GM23338 (cell line): ENCODE measurements around the gene HIBADH. TPM values are rescaled to one million over a fixed set of nuclear protein-coding genes. Genes with fewer than 3 reads are reported as not detected.

Experiments used
- ATAC-seq: fragments of 200-7000 bp; cut with Tn5 transposase; 3 replicates; pipeline ENCODE4 v1.9.1; 2020
- DNase-seq: peaks from one replicate; pipeline ENCODE4 v3.0.0-alpha.2; 2015; ENCODE audit warnings: low spot score
- H2AFZ ChIP-seq: fragments of 200-600 bp; sonication (generic); 2 replicates; pipeline ENCODE4 v1.8.0; 2016; ENCODE audit warnings: antibody characterized with exemption, mild to moderate bottlenecking, moderate library complexity
- H3F3A ChIP-seq: fragments of 200-600 bp; sonication (generic); replicated peaks from 2 replicates; pipeline ENCODE4 v1.8.0; 2017; ENCODE audit warnings: antibody characterized with exemption, mixed run types, low read depth
- H3K27ac ChIP-seq: fragments of 200-600 bp; sonication (generic); 2 replicates; pipeline ENCODE4 v1.6.1; 2016; ENCODE audit warnings: low read depth
- H3K27me3 ChIP-seq: fragments of 200-600 bp; sonication (generic); 2 replicates; pipeline ENCODE4 v1.8.0; 2016; ENCODE audit warnings: mild to moderate bottlenecking, mixed run types, moderate library complexity; ENCODE audit not compliant: insufficient read depth
- H3K36me3 ChIP-seq: fragments of 200-600 bp; sonication (generic); 2 replicates; pipeline ENCODE4 v1.8.0; 2016; ENCODE audit warnings: mild to moderate bottlenecking; ENCODE audit not compliant: insufficient read depth
- H3K4me1 ChIP-seq: fragments of 200-600 bp; sonication (generic); 2 replicates; pipeline ENCODE4 v1.8.0; 2016; ENCODE audit warnings: mild to moderate bottlenecking, moderate library complexity; ENCODE audit not compliant: insufficient read depth
- H3K4me2 ChIP-seq: fragments of 200-600 bp; sonication (generic); 2 replicates; pipeline ENCODE4 v1.7.1; 2017; ENCODE audit warnings: mixed run types
- H3K4me3 ChIP-seq: fragments of 200-600 bp; sonication (generic); 2 replicates; pipeline ENCODE4 v1.6.1; 2016; ENCODE audit warnings: mixed run types
- H3K79me2 ChIP-seq: fragments of 200-600 bp; sonication (generic); replicated peaks from 2 replicates; pipeline ENCODE4 v1.8.0; 2017; ENCODE audit warnings: mild to moderate bottlenecking; ENCODE audit not compliant: insufficient read depth
- H3K9me2 ChIP-seq: fragments of 200-600 bp; sonication (generic); 2 replicates; pipeline ENCODE4 v1.8.0; 2017; ENCODE audit not compliant: insufficient read depth
- H4K20me1 ChIP-seq: fragments of 200-600 bp; sonication (generic); replicated peaks from 2 replicates; pipeline ENCODE4 v1.8.0; 2017; ENCODE audit warnings: mild to moderate bottlenecking; ENCODE audit not compliant: insufficient read depth
- H3K27ac Mint-ChIP-seq: 2 replicates; pipeline ENCODE4 v1.8.0; 2020; ENCODE audit warnings: inconsistent platforms, mild to moderate bottlenecking, moderate library complexity, mixed read lengths
- H3K27me3 Mint-ChIP-seq: 3 replicates; pipeline ENCODE4 v1.8.0; 2022; ENCODE audit warnings: low read depth, mild to moderate bottlenecking, moderate library complexity, mixed read lengths, inconsistent platforms; ENCODE audit not compliant: insufficient read depth, poor library complexity
- H3K36me3 Mint-ChIP-seq: 3 replicates; pipeline ENCODE4 v1.8.0; 2021; ENCODE audit warnings: low read depth, mild to moderate bottlenecking, inconsistent platforms, moderate library complexity, mixed read lengths
- H3K4me1 Mint-ChIP-seq: 3 replicates; pipeline ENCODE4 v1.8.0; 2020; ENCODE audit warnings: mild to moderate bottlenecking, inconsistent platforms, mixed read lengths
- H3K4me3 Mint-ChIP-seq: 3 replicates; pipeline ENCODE4 v1.8.0; 2021; ENCODE audit warnings: moderate library complexity, mild to moderate bottlenecking, inconsistent platforms, mixed read lengths
- H3K9me3 Mint-ChIP-seq: 3 replicates; pipeline ENCODE4 v1.8.0; 2020; ENCODE audit warnings: moderate library complexity, mild to moderate bottlenecking, inconsistent platforms, mixed read lengths
- CREB1 ChIP-seq: fragments of 250-450 bp; sonication (Bioruptor Pico); IDR thresholded peaks from 2 replicates; pipeline ENCODE4 v1.5.0; 2020; ENCODE audit warnings: low read depth, mild to moderate bottlenecking, moderate library complexity
- EZH2 ChIP-seq: fragments of 200-600 bp; sonication (generic); IDR thresholded peaks from one replicate; pipeline ENCODE4 v1.8.0; 2017; ENCODE audit warnings: antibody characterized with exemption, mild to moderate bottlenecking, low read depth; ENCODE audit not compliant: unreplicated experiment
- POLR2AphosphoS5 ChIP-seq: IDR thresholded peaks from 2 replicates; pipeline ENCODE4 v1.6.1; 2016; ENCODE audit warnings: antibody characterized with exemption, low read depth
- ZNF114 ChIP-seq: fragments of 250-450 bp; sonication (Bioruptor Pico); IDR thresholded peaks from 2 replicates; pipeline ENCODE4 v1.5.0; 2020; ENCODE audit warnings: mild to moderate bottlenecking, moderate library complexity
- polyA plus RNA-seq: library from polyadenylated mRNA; unstranded; fragments of >200 nt; fragmentation: Nextera tagmentation; extraction: Ambion mirVana; gene quantifications from 2 replicates; pipeline ENCODE4 v1.2.1, GENCODE V29; 2016
- total RNA-seq: library from RNA; depleted of rRNA; stranded (reverse); fragments of >200 nt; shearing (Covaris generic); gene quantifications from 2 replicates; pipeline ENCODE4 v1.2.3, GENCODE V29; 2014
- TF ChIP-seq, protein P1 (sequence below): fragments of 250-450 bp; sonication (Bioruptor Pico); IDR thresholded peaks from 2 replicates; pipeline ENCODE4 v1.5.0; 2020; ENCODE audit warnings: mild to moderate bottlenecking, moderate library complexity
- TF ChIP-seq, protein P2 (sequence below): IDR thresholded peaks from 2 replicates; pipeline ENCODE4 v1.6.1; 2016; ENCODE audit warnings: antibody characterized with exemption

Gene HIBADH
- total and polyA plus RNA-seq, 2 experiments from 2014 or later = 31.3 to 57.0 TPM

DNA sequence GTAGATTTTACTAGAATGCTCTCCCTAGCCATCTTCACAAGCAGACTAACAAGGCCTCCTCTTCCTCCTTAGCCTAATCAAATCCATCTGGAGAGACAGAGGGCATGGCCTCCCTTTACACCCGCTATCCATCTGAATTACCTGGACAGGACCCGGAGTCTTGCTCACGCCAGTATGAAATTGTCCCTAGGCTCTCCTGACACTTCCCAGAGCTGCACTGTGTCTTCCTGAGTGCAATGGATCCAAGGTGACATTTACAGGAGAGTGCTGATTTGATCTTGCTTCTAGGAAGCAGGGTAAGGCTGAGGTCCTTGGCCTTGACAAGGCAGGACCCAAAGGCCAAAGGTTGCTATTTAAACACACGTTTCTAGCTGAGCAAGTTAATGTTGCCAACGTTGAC is 147.8 kb downstream of the HIBADH start (continued):
- TF ChIP-seq, protein P1, sequence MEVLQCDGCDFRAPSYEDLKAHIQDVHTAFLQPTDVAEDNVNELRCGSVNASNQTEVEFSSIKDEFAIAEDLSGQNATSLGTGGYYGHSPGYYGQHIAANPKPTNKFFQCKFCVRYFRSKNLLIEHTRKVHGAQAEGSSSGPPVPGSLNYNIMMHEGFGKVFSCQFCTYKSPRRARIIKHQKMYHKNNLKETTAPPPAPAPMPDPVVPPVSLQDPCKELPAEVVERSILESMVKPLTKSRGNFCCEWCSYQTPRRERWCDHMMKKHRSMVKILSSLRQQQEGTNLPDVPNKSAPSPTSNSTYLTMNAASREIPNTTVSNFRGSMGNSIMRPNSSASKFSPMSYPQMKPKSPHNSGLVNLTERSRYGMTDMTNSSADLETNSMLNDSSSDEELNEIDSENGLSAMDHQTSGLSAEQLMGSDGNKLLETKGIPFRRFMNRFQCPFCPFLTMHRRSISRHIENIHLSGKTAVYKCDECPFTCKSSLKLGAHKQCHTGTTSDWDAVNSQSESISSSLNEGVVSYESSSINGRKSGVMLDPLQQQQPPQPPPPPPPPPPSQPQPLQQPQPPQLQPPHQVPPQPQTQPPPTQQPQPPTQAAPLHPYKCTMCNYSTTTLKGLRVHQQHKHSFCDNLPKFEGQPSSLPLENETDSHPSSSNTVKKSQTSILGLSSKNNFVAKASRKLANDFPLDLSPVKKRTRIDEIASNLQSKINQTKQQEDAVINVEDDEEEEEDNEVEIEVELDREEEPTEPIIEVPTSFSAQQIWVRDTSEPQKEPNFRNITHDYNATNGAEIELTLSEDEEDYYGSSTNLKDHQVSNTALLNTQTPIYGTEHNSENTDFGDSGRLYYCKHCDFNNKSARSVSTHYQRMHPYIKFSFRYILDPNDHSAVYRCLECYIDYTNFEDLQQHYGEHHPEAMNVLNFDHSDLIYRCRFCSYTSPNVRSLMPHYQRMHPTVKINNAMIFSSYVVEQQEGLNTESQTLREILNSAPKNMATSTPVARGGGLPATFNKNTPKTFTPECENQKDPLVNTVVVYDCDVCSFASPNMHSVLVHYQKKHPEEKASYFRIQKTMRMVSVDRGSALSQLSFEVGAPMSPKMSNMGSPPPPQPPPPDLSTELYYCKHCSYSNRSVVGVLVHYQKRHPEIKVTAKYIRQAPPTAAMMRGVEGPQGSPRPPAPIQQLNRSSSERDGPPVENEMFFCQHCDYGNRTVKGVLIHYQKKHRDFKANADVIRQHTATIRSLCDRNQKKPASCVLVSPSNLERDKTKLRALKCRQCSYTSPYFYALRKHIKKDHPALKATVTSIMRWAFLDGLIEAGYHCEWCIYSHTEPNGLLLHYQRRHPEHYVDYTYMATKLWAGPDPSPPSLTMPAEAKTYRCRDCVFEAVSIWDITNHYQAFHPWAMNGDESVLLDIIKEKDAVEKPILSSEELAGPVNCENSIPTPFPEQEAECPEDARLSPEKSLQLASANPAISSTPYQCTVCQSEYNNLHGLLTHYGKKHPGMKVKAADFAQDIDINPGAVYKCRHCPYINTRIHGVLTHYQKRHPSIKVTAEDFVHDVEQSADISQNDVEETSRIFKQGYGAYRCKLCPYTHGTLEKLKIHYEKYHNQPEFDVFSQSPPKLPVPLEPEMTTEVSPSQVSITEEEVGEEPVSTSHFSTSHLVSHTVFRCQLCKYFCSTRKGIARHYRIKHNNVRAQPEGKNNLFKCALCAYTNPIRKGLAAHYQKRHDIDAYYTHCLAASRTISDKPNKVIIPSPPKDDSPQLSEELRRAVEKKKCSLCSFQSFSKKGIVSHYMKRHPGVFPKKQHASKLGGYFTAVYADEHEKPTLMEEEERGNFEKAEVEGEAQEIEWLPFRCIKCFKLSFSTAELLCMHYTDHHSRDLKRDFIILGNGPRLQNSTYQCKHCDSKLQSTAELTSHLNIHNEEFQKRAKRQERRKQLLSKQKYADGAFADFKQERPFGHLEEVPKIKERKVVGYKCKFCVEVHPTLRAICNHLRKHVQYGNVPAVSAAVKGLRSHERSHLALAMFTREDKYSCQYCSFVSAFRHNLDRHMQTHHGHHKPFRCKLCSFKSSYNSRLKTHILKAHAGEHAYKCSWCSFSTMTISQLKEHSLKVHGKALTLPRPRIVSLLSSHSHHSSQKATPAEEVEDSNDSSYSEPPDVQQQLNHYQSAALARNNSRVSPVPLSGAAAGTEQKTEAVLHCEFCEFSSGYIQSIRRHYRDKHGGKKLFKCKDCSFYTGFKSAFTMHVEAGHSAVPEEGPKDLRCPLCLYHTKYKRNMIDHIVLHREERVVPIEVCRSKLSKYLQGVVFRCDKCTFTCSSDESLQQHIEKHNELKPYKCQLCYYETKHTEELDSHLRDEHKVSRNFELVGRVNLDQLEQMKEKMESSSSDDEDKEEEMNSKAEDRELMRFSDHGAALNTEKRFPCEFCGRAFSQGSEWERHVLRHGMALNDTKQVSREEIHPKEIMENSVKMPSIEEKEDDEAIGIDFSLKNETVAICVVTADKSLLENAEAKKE (CRISPR knock-in tag) = no peak

- Mint-ChIP-seq H3K27ac (no peak overlapping the region), H3K4me1 (peaks cover 26% of the 10 kb centered on the region), H3K27me3 (peaks cover 6% of the 10 kb centered on the region), H3K4me3 (no peak overlapping the region), H3K9me3 (no peaks in the 10 kb centered on the region), H3K36me3 (no peaks in the 10 kb centered on the region)
- Histone ChIP-seq H3K9me2 (no peaks in the 10 kb centered on the region), H3K79me2 (no peaks in the 10 kb centered on the region), H2AFZ (no peak overlapping the region), H3K4me2 (no peak overlapping the region), H3F3A (no peaks in the 10 kb centered on the region; the same call in 1 of the 2 replicates), H3K36me3 (no peaks in the 10 kb centered on the region), H3K4me1 (peaks cover 15% of the 10 kb centered on the region), H3K4me3 (no peak overlapping the region), H3K27ac (no peak overlapping the region), H3K27me3 (peaks cover 21% of the 10 kb centered on the region), H4K20me1 (peaks cover 9% of the 10 kb centered on the region; the same call in 1 of the 2 replicates)
- TF ChIP-seq ZNF114 (CRISPR knock-in tag) (no peak), POLR2AphosphoS5 (no peak), EZH2 (no peak), CREB1 (no peak)
- TF ChIP-seq, protein P2, sequence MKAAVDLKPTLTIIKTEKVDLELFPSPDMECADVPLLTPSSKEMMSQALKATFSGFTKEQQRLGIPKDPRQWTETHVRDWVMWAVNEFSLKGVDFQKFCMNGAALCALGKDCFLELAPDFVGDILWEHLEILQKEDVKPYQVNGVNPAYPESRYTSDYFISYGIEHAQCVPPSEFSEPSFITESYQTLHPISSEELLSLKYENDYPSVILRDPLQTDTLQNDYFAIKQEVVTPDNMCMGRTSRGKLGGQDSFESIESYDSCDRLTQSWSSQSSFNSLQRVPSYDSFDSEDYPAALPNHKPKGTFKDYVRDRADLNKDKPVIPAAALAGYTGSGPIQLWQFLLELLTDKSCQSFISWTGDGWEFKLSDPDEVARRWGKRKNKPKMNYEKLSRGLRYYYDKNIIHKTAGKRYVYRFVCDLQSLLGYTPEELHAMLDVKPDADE = no peak
- TF ChIP-seq, protein P1 (CRISPR knock-in tag) = no peak
- no peak for ATAC-seq
- no peak for DNase-seq
These were observed 148.8 kb downstream of the HIBADH start for GRCh38 chr7:27513885-27514284.
